Lung (tissue), 12 donors: ENCODE data around the gene MPIG6B. TPM values are rescaled to one million over a fixed set of nuclear protein-coding genes. Genes with fewer than 3 reads are reported as not detected.
A peak's percentile ranks its signal among the peaks of the same experiment; 100 is the strongest.

Source experiments
- ATAC-seq: fragments of 200-7000 bp; cut with Tn5 transposase; one replicate; pipeline ENCODE4 v1.9.1; 2020; ENCODE audit warnings: moderate number of reproducible peaks; ENCODE audit not compliant: insufficient read depth, low FRiP score
- DNase-seq, 3 donors: peaks; one replicate each; pipeline ENCODE4 v3.0.0-alpha.2; 2013 to 2017
- H3K27ac ChIP-seq, 2 donors: one replicate each; pipeline ENCODE4 v1.5.1; 2013; ENCODE audit warnings: mild to moderate bottlenecking in 2 of 2, moderate library complexity in 2 of 2, control low read depth in 1 of 2, inconsistent platforms in 1 of 2, low read depth in 1 of 2, low read length in 1 of 2
- H3K27me3 ChIP-seq, 3 donors: one replicate each; pipeline ENCODE4 v1.5.1; 2013; ENCODE audit warnings: low read length in 2 of 3; ENCODE audit not compliant: control insufficient read depth in 3 of 3, insufficient read depth in 3 of 3
- H3K36me3 ChIP-seq, 4 donors: one replicate each; pipeline ENCODE4 v1.5.1; 2013; ENCODE audit warnings: low read length in 4 of 4, mild to moderate bottlenecking in 1 of 4, moderate library complexity in 1 of 4; ENCODE audit not compliant: control insufficient read depth in 4 of 4, insufficient read depth in 4 of 4
- H3K4me1 ChIP-seq, 5 donors: one replicate each; pipeline ENCODE4 v1.5.1; 2013; ENCODE audit warnings: low read length in 5 of 5, mild to moderate bottlenecking in 2 of 5, moderate library complexity in 1 of 5; ENCODE audit not compliant: control insufficient read depth in 5 of 5, insufficient read depth in 5 of 5
- H3K4me3 ChIP-seq: one replicate; pipeline ENCODE4 v1.5.1; 2013; ENCODE audit warnings: mild to moderate bottlenecking, control low read depth, moderate library complexity
- H3K9ac ChIP-seq, 2 donors: one replicate each; pipeline ENCODE4 v1.5.1; 2013; ENCODE audit warnings: low read length in 2 of 2, control low read depth in 1 of 2; ENCODE audit not compliant: insufficient read depth in 1 of 2
- H3K9me3 ChIP-seq, 4 donors: one replicate each; pipeline ENCODE4 v1.5.1; 2013; ENCODE audit warnings: low read length in 3 of 4, mild to moderate bottlenecking in 1 of 4, moderate library complexity in 1 of 4; ENCODE audit not compliant: control insufficient read depth in 4 of 4, insufficient read depth in 3 of 4
- WGBS, 2 donors: extraction: QIAGEN DNeasy Blood & Tissue Kit; methylation state at CpG; one replicate each; pipeline ENCODE4 v1.1.7; 2013; 5-methylcytosine and 5-hydroxymethylcytosine counted together
- polyA plus RNA-seq, 2 donors: library from polyadenylated mRNA; stranded (reverse); fragments of 200-250 nt; gene quantifications; one replicate each; pipeline ENCODE4 v1.2.1, GENCODE V29; 2013
- total RNA-seq, 2 donors: library from RNA; depleted of rRNA in 1 of 2; stranded (reverse); fragments of >200 nt in 1 of 2; gene quantifications; one replicate each; pipeline ENCODE4 v1.2.1, GENCODE V29; 2014 to 2021
- TF ChIP-seq, protein P1 (sequence below): IDR thresholded peaks from 2 replicates; pipeline ENCODE4 v1.5.1; 2012; ENCODE audit warnings: mild to moderate bottlenecking; ENCODE audit errors: control extremely low read depth, extremely low read depth
- donor health status: control.
- donor health status: control.
- donor health status: Bipolar disorder and iron deficiency.
- donor health status: healthy.
- donor health status: DM: yes; HTN: yes; CAD: no.

The MPIG6B gene
- total and polyA plus RNA-seq, 4 donors = 0.45 to 2.3 (median 0.86) TPM

DNA sequence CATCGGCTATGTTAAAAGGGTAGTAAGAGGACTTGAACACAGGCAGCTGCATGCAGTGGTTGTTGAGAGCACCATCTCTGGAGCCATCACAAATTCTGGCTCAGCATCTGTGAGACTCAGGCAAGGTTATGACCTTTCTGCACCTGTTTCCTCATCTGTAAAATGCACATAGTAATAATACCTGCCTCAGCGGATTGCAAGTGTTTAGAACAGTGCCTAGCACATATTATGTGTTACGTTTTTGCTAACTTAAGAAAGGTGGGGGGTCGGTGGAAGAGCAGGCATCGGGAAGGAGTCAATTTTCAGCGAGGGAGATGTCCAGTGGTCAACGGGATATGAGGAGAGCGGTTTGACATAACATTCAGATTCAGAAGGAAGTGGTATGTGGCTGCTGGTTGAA lies 45.2 kb upstream of the MPIG6B start:
- Histone ChIP-seq H3K4me1 (peaks cover 0 to 15% (median 4%) of the 10 kb centered on the region in 5 donors), H3K4me3 (no peak overlapping the region), H3K27me3 (no peaks in the 10 kb centered on the region), H3K9me3 (no peaks in the 10 kb centered on the region), H3K36me3 (peaks cover 0 to 7% (median 0%) of the 10 kb centered on the region in 4 donors), H3K27ac (no peak overlapping the region), H3K9ac (no peak overlapping the region)
- DNase-seq (no peak), ATAC-seq (no peak)
- TF ChIP-seq, protein P1, sequence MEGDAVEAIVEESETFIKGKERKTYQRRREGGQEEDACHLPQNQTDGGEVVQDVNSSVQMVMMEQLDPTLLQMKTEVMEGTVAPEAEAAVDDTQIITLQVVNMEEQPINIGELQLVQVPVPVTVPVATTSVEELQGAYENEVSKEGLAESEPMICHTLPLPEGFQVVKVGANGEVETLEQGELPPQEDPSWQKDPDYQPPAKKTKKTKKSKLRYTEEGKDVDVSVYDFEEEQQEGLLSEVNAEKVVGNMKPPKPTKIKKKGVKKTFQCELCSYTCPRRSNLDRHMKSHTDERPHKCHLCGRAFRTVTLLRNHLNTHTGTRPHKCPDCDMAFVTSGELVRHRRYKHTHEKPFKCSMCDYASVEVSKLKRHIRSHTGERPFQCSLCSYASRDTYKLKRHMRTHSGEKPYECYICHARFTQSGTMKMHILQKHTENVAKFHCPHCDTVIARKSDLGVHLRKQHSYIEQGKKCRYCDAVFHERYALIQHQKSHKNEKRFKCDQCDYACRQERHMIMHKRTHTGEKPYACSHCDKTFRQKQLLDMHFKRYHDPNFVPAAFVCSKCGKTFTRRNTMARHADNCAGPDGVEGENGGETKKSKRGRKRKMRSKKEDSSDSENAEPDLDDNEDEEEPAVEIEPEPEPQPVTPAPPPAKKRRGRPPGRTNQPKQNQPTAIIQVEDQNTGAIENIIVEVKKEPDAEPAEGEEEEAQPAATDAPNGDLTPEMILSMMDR = no peak
- WGBS, 2 donors = 74% methylated on average over 8 of the region's 8 CpGs

DNA sequence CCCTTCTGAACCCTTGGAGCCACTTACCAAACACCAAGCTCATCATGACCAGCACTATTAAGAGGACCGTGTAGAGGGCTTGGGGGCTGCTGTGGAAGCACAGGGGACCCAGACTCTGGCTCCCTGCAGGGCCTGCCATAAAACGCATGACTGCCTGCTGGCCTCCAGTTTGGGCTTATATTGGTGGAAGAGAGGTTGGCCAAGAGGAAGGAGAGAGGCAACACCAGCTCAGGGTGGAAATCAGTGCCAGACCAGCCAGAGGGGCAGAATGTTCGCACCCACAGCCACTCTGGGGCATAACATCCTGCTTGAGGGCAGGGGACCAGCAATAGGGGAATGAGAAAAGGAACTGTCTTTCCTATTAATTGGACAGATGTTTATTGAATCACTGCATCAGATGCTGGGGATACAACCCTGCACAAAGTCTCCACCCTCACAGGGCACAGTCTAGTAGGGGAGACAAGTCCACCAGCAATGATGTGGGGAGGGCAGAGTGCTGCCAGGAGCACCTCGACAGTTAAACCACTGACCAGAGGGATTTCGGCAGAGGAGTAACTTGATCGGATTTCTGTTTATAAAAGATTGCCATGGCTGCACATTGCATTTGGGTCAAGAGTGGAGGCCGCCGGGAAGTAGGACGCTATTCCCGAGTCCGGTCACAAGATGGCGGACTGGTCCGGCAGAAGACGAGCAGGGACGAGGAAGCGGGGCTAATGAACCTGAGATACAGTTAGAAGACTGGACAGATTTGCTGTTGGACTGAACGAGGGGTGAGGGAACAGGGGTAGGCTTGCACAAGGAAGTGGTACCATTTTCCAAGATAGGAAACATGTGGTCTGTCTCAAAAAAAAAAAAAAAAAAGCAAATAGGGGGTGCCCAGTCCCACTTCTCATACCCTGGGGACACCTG lies 42.7 kb upstream of the MPIG6B start, which contains the start of gene LY6G5C:
Gene LY6G5C, minus strand, starts transcription at position 842 of the 909 bp plus-strand sequence. Its CDS starts 694 bp downstream, at position 148.
- peak; percentile 90 for ATAC-seq
- H3K9me3 ChIP-seq = no peaks in the 10 kb centered on the region
- H3K4me3 ChIP-seq = peak within 1 kb of the TSS; percentile 26
- 11 to 15% methylated on average over 17 of the region's 17 CpGs for WGBS, 2 donors
- peak; percentile 92 to 95 (median 93) for DNase-seq
- TF ChIP-seq, protein P1 = peak; percentile 87
- H3K36me3 ChIP-seq = no peaks in the 10 kb centered on the region
- H3K27me3 ChIP-seq = no peaks in the 10 kb centered on the region
- H3K4me1 ChIP-seq = peaks cover 0 to 23% (median 4%) of the 10 kb centered on the region in 5 donors
- peak within 1 kb of the TSS; percentile 51 to 71 for H3K9ac ChIP-seq
- H3K27ac ChIP-seq = peak within 1 kb of the TSS in 1 of 2 donors; percentile 86

DNA sequence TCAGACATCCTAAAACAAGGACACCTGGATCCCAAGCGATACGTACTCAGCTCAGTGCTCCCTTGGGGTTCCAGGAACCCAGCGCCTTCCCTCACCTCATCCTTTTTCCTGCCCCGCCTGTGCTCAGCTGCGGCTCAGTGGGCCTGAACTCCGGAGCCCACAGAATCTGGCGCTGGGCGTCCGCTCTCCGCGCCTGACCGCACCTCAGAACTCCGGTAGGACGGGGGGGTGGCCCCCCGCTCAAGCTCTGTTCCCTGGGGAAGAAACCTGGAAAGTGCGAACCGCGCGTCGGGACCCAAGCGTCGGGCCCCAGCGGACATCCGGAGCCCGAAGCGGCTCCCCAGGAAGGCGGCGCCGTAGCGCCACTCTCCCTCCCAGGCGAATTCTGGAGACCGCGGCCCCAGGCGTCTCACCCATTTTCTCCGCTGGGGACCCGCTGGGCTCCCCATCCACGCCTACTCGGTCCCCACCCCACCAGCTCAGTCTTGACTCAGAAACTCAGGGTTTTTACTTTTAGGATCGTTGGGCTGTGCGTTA lies 42.0 kb upstream of the MPIG6B start:
- H3K27me3 ChIP-seq = no peaks in the 10 kb centered on the region
- H3K4me1 ChIP-seq = peaks cover 0 to 23% (median 4%) of the 10 kb centered on the region in 5 donors
- 0 to 1% methylated on average over 40 of the region's 40 CpGs for WGBS, 2 donors
- ATAC-seq (peak; percentile 38), DNase-seq (peak; percentile 52 to 63 (median 58))
- peak overlapping the region in 1 of 2 donors; percentile 86 for H3K27ac ChIP-seq
- peak overlapping the region; percentile 26 for H3K4me3 ChIP-seq
- TF ChIP-seq, protein P1 = no peak
- peak overlapping the region in 1 of 2 donors; percentile 71 for H3K9ac ChIP-seq
- no peaks in the 10 kb centered on the region for H3K9me3 ChIP-seq
- peaks cover 0 to under 1% (median under 1%) of the 10 kb centered on the region in 4 donors for H3K36me3 ChIP-seq
